ENCODE results near the gene A2M. TPM values are rescaled to one million over a fixed set of nuclear protein-coding genes. Genes with fewer than 3 reads are reported as not detected.

The A2M gene
- total and polyA plus RNA-seq, 2 donors (not counting 3 experiments of a cell fraction or from before 2014, with no cell fraction given), result 11.5 to 16.9 TPM

GRCh38 chr12:9066755-9067423 is 48.8 kb downstream of the A2M start:
- Histone ChIP-seq H3K4me1 (ENCODE audit: control insufficient read depth, extremely low read depth, insufficient read depth, low read length) (peaks cover 4% of the 10 kb centered on the region), H3K27ac (ENCODE audit: insufficient read depth, low read depth, low read length) (no peak overlapping the region), H3K79me2 (ENCODE audit: control insufficient read depth, insufficient read depth, low read length) (no peaks in the 10 kb centered on the region), H4K20me1 (replicated peaks; ENCODE audit: control insufficient read depth, extremely low read depth, insufficient read depth, low read length) (no peaks in the 10 kb centered on the region), H3K9me3 (replicated peaks; ENCODE audit: control insufficient read depth, insufficient read depth, low read length) (no peaks in the 10 kb centered on the region), H3K9ac (replicated peaks; ENCODE audit: extremely low read depth, insufficient read depth, low read length) (no peak overlapping the region), H3K4me2 (ENCODE audit: insufficient read depth, low read length) (no peak overlapping the region), H3K36me3 (ENCODE audit: control insufficient read depth in 2 of 2, extremely low read depth in 1 of 2, insufficient read depth in 2 of 2, low read length in 2 of 2) (no peaks in the 10 kb centered on the region), H3K27me3 (ENCODE audit: control insufficient read depth in 2 of 2, insufficient read depth in 2 of 2, low read length in 2 of 2) (peaks cover 4 to 6% of the 10 kb centered on the region in 2 experiments), H3K9me1 (replicated peaks; ENCODE audit: control insufficient read depth, extremely low read depth, insufficient read depth, low read length) (no peaks in the 10 kb centered on the region), H2AFZ (ENCODE audit: low read depth, low read length) (no peak overlapping the region), H3K4me3 (replicated peaks in 1 of 3; ENCODE audit: insufficient read depth in 1 of 3, low read depth in 1 of 3, low read length in 3 of 3) (no peak overlapping the region)
- ChIA-PET CTCF (interaction anchor here (1.3 to 1.5 kb wide), 3 partner anchors 13 to 641 kb away, joined by 3 to 4 read pairs (median 3); no protein-coding TSS in a partner anchor), POLR2A (no interaction called here)
- FAIRE-seq (no peak), DNase-seq (ENCODE audit: low read depth, low spot score) (no peak)
- intact Hi-C loops (cut with micrococcal nuclease) (loop anchor here (10.0 kb wide), 1 partner anchor 98 kb away; no protein-coding TSS in a partner anchor), dilution Hi-C loops (cut with MboI; ENCODE audit: extremely low pct_ligation_motif_present, low sequenced_read_pairs) (no loop called here)
- TF ChIP-seq MYC (IDR thresholded peaks at IDR 0.05; ENCODE audit: low read depth, low read length), result no peak
- no peak for TF ChIP-seq POLR2A (IDR thresholded peaks at IDR 0.05; ENCODE audit: low read depth, low read length)
- no peak for TF ChIP-seq MAX (IDR thresholded peaks at IDR 0.05; ENCODE audit: insufficient read depth, insufficient read length)
- TF ChIP-seq POLR2AphosphoS5 (IDR thresholded peaks at IDR 0.05; ENCODE audit: insufficient read depth, low read depth, low read length), result no peak
- no peak for TF ChIP-seq FOS (IDR thresholded peaks at IDR 0.05; ENCODE audit: borderline replicate concordance, insufficient read depth, low read length)
- TF ChIP-seq JUN (IDR thresholded peaks at IDR 0.05; ENCODE audit: borderline replicate concordance, insufficient read depth, insufficient read length, low read depth), result no peak
- no peak for TF ChIP-seq CTCF (IDR thresholded peaks at IDR 0.05; ENCODE audit: extremely low read depth in 1 of 2, insufficient read depth in 1 of 2, low read depth in 1 of 2, low read length in 2 of 2)
- no peak for TF ChIP-seq GATA2 (IDR thresholded peaks at IDR 0.05; ENCODE audit: insufficient read depth, insufficient read length, low read depth, low read length)
- BruUV-seq (replicated peaks), result no TSS peak
